OCI-LY3 (cell line): ENCODE measurements around the gene ZBTB42.

Experiments used
- CTCF ChIP-seq: fragments of 200-600, 300-600 bp; sonication (generic); IDR thresholded peaks from 2 replicates; pipeline ENCODE4 v1.5.1; 2014; ENCODE audit warnings: antibody characterized with exemption, low read length, low read depth
- EZH2phosphoT487 ChIP-seq: fragments of 200-600 bp; shearing (Covaris generic); IDR thresholded peaks from 2 replicates; pipeline ENCODE4 v1.6.1; 2018; ENCODE audit warnings: antibody characterized with exemption, mixed run types, low read depth

- TF ChIP-seq CTCF (no peak), EZH2phosphoT487 (no peak)
Measured at GRCh38 chr14:104800771-104801519, at the start of gene ZBTB42.
